Measurements from ENCODE around the gene CERK. TPM values are rescaled to one million over a fixed set of nuclear protein-coding genes. Genes with fewer than 3 reads are reported as not detected.

Gene CERK
- total RNA-seq, 4 donors from 2014 or later: 19.2 to 46.2 (median 36.6) TPM

- Histone ChIP-seq H3K4me1 (peaks cover 42% of the 10 kb centered on the region), H3K36me3 (no peaks in the 10 kb centered on the region), H3K27ac (peak overlapping the region; percentile 93), H3K27me3 (no peaks in the 10 kb centered on the region), H3K9me3 (no peaks in the 10 kb centered on the region), H3K4me3 (no peak overlapping the region)
- TF ChIP-seq EP300 (IDR thresholded peaks at IDR 0.05) (no peak), POLR2A (IDR thresholded peaks at IDR 0.05) (no peak), CTCF (IDR thresholded peaks at IDR 0.05) (no peak), POLR2AphosphoS5 (IDR thresholded peaks at IDR 0.05) (no peak)
- DNase-seq (ENCODE audit: low spot score in 2 of 2): no peak
- 80% methylated on average over 6 of the region's 6 CpGs for WGBS
Measured at GRCh38 chr22:46754826-46755225, 16.8 kb upstream of the CERK start.

- H3K9me3 ChIP-seq: no peaks in the 10 kb centered on the region
- WGBS: 21% methylated on average over 11 of the region's 14 CpGs
- peak in 2 of 3 donors; percentile 60 to 67 for TF ChIP-seq POLR2AphosphoS5 (IDR thresholded peaks at IDR 0.05)
- TF ChIP-seq CTCF (IDR thresholded peaks at IDR 0.05): no peak
- no peak overlapping the region for H3K4me3 ChIP-seq
- H3K36me3 ChIP-seq: no peaks in the 10 kb centered on the region
- peak overlapping the region; percentile 93 for H3K27ac ChIP-seq
- peaks cover 48% of the 10 kb centered on the region for H3K4me1 ChIP-seq
- no peaks in the 10 kb centered on the region for H3K27me3 ChIP-seq
- DNase-seq (ENCODE audit: low spot score in 2 of 2): peak; percentile 96 to 97
Measured at GRCh38 chr22:46754110-46754799, 16.2 kb upstream of the CERK start.

- Histone ChIP-seq H3K4me1 (peaks cover 53% of the 10 kb centered on the region), H3K9me3 (no peaks in the 10 kb centered on the region), H3K27ac (peak overlapping the region; percentile 93), H3K27me3 (no peaks in the 10 kb centered on the region), H3K36me3 (no peaks in the 10 kb centered on the region), H3K4me3 (no peak overlapping the region)
- no peak for TF ChIP-seq POLR2A (IDR thresholded peaks at IDR 0.05)
- TF ChIP-seq CTCF (IDR thresholded peaks at IDR 0.05): no peak
- TF ChIP-seq POLR2AphosphoS5 (IDR thresholded peaks at IDR 0.05): no peak
- no peak for TF ChIP-seq EP300 (IDR thresholded peaks at IDR 0.05)
- DNase-seq (ENCODE audit: low spot score in 2 of 2): no peak
- WGBS: 94% methylated on average over 3 of the region's 4 CpGs
Measured at GRCh38 chr22:46753761-46754109, 15.7 kb upstream of the CERK start.

GRCh38 chr22:46753360-46753759 lies 15.3 kb upstream of the CERK start:
- H3K9me3 ChIP-seq: no peaks in the 10 kb centered on the region
- no peaks in the 10 kb centered on the region for H3K36me3 ChIP-seq
- WGBS: 88% methylated on average over 8 of the region's 8 CpGs
- no peaks in the 10 kb centered on the region for H3K27me3 ChIP-seq
- H3K4me3 ChIP-seq: no peak overlapping the region
- no peak for DNase-seq (ENCODE audit: low spot score in 2 of 2)
- H3K4me1 ChIP-seq: peaks cover 53% of the 10 kb centered on the region
- H3K27ac ChIP-seq: peak overlapping the region; percentile 93
- TF ChIP-seq EP300 (IDR thresholded peaks at IDR 0.05): no peak
- TF ChIP-seq POLR2A (IDR thresholded peaks at IDR 0.05): no peak
- TF ChIP-seq POLR2AphosphoS5 (IDR thresholded peaks at IDR 0.05): no peak
- TF ChIP-seq CTCF (IDR thresholded peaks at IDR 0.05): no peak

- Histone ChIP-seq H3K36me3 (no peaks in the 10 kb centered on the region), H3K4me3 (no peak overlapping the region), H3K4me1 (peaks cover 53% of the 10 kb centered on the region), H3K27me3 (no peaks in the 10 kb centered on the region), H3K27ac (peak overlapping the region; percentile 93), H3K9me3 (no peaks in the 10 kb centered on the region)
- DNase-seq (ENCODE audit: low spot score in 2 of 2): no peak
- WGBS: 92% methylated on average over 5 of the region's 6 CpGs
- TF ChIP-seq POLR2A (IDR thresholded peaks at IDR 0.05): no peak
- TF ChIP-seq EP300 (IDR thresholded peaks at IDR 0.05): no peak
- TF ChIP-seq CTCF (IDR thresholded peaks at IDR 0.05): no peak
- TF ChIP-seq POLR2AphosphoS5 (IDR thresholded peaks at IDR 0.05): no peak
Measured at GRCh38 chr22:46752988-46753310, 14.9 kb upstream of the CERK start.

All from suprapubic skin (tissue), 4 donors.